Stomach (tissue), 4 donors: ENCODE measurements around the gene GABRB1.

ENCODE experiments used
- EP300 ChIP-seq: sonication (generic); formaldehyde crosslinking; IDR thresholded peaks from one replicate; pipeline ENCODE4 v1.6.1; 2017; ENCODE audit warnings: antibody characterized with exemption
- POLR2A ChIP-seq, 4 donors: fragments of 450-650 bp; IDR thresholded peaks; one replicate each; pipeline ENCODE4 v1.6.1; 2016; ENCODE audit warnings: antibody characterized with exemption in 4 of 4, control low read depth in 2 of 4, mild to moderate bottlenecking in 1 of 4, moderate library complexity in 1 of 4
- POLR2AphosphoS5 ChIP-seq, 3 donors: sonication (generic); formaldehyde crosslinking; IDR thresholded peaks; one replicate each; pipeline ENCODE4 v1.6.1; 2016; ENCODE audit warnings: antibody characterized with exemption in 3 of 3
- TF ChIP-seq, protein P1 (sequence below), 7 experiments: fragments of 450-650 bp in 4 of 7; fragments of 200-600 bp in 3 of 7; sonication (generic) in 3 of 7; IDR thresholded peaks; one replicate each; pipeline ENCODE4 v1.5.1; 2016 to 2019; ENCODE audit warnings: antibody characterized with exemption in 7 of 7, control low read depth in 2 of 7, mild to moderate bottlenecking in 1 of 7

DNA sequence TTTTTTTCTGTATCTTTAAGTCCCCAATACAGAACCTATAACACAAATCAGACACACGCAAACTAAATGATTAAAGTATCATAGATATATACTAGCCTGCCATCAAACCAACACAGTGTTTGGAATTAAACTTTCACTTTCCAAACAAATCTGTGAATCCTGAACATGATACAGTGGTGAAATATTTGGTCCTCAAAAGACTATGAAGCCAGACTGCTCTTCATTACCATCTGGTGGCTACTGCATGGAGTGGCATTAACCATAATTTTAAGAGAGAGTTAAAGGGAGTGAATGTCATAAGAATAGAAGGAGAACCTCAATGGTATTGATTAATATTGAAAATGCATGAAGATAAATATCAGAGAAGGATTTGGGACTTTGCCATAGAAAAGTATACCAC is 28.8 kb upstream of the GABRB1 start:
- TF ChIP-seq, protein P1, sequence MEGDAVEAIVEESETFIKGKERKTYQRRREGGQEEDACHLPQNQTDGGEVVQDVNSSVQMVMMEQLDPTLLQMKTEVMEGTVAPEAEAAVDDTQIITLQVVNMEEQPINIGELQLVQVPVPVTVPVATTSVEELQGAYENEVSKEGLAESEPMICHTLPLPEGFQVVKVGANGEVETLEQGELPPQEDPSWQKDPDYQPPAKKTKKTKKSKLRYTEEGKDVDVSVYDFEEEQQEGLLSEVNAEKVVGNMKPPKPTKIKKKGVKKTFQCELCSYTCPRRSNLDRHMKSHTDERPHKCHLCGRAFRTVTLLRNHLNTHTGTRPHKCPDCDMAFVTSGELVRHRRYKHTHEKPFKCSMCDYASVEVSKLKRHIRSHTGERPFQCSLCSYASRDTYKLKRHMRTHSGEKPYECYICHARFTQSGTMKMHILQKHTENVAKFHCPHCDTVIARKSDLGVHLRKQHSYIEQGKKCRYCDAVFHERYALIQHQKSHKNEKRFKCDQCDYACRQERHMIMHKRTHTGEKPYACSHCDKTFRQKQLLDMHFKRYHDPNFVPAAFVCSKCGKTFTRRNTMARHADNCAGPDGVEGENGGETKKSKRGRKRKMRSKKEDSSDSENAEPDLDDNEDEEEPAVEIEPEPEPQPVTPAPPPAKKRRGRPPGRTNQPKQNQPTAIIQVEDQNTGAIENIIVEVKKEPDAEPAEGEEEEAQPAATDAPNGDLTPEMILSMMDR (IDR thresholded peaks at IDR 0.05), result no peak
- TF ChIP-seq POLR2AphosphoS5 (IDR thresholded peaks at IDR 0.05), result no peak
- no peak for TF ChIP-seq POLR2A (IDR thresholded peaks at IDR 0.05)
- no peak for TF ChIP-seq EP300
